ENCODE data around the gene GINS3. TPM values are rescaled to one million over a fixed set of nuclear protein-coding genes. Genes with fewer than 3 reads are reported as not detected.

The GINS3 gene
- total RNA-seq, 4 donors from 2014 or later = 2.8 to 12.4 (median 7.0) TPM

GRCh38 chr16:58451945-58452401, 59.7 kb downstream of the GINS3 start:
- intact Hi-C loops (cut with DNase I; ENCODE audit: low total_unique reads) = no loop called here
- no peak for TF ChIP-seq POLR2A (IDR thresholded peaks at IDR 0.05)
- TF ChIP-seq, protein P1, sequence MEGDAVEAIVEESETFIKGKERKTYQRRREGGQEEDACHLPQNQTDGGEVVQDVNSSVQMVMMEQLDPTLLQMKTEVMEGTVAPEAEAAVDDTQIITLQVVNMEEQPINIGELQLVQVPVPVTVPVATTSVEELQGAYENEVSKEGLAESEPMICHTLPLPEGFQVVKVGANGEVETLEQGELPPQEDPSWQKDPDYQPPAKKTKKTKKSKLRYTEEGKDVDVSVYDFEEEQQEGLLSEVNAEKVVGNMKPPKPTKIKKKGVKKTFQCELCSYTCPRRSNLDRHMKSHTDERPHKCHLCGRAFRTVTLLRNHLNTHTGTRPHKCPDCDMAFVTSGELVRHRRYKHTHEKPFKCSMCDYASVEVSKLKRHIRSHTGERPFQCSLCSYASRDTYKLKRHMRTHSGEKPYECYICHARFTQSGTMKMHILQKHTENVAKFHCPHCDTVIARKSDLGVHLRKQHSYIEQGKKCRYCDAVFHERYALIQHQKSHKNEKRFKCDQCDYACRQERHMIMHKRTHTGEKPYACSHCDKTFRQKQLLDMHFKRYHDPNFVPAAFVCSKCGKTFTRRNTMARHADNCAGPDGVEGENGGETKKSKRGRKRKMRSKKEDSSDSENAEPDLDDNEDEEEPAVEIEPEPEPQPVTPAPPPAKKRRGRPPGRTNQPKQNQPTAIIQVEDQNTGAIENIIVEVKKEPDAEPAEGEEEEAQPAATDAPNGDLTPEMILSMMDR (IDR thresholded peaks at IDR 0.05) = no peak
- DNase-seq (ENCODE audit: low spot score in 2 of 2) = no peak
- H3K4me3 ChIP-seq (ENCODE audit: low read depth, poor library complexity, severe bottlenecking) = no peak overlapping the region
- 62 to 66% methylated on average over 1 of the region's 1 CpG for WGBS, 2 donors

DNA sequence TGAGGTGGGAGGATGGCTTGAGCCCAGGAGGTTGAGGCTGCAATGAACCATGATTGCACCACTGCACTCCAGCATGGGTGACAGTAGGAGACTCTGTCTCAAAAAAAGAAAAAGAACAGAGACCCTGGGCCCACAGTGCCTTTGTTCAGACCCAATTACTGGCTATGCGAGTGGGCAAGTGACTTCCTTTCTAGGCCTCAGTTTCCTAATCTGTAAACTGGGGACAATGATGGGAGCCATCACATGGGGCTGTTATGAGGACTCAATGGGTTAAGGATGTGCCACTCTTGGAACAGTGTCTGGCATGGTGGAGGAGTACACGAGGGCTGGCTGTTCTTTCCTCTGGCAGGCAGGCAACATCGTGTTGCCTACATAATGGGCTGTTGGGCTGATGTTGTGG, 60.4 kb downstream of the GINS3 start:
- no peak overlapping the region for H3K4me3 ChIP-seq (ENCODE audit: low read depth, poor library complexity, severe bottlenecking)
- TF ChIP-seq, protein P1 (IDR thresholded peaks at IDR 0.05) = no peak
- TF ChIP-seq POLR2A (IDR thresholded peaks at IDR 0.05) = no peak
- DNase-seq (ENCODE audit: low spot score in 2 of 2) = no peak
- intact Hi-C loops (cut with DNase I; ENCODE audit: low total_unique reads) = no loop called here
- 77 to 79% methylated on average over 3 of the region's 3 CpGs for WGBS, 2 donors

GRCh38 chr16:58454178-58454577, 61.9 kb downstream of the GINS3 start:
- DNase-seq (ENCODE audit: low spot score in 2 of 2) = no peak
- WGBS, 2 donors = 95 to 97% methylated on average over 2 of the region's 2 CpGs
- no peak overlapping the region for H3K4me3 ChIP-seq (ENCODE audit: low read depth, poor library complexity, severe bottlenecking)
- TF ChIP-seq POLR2A (IDR thresholded peaks at IDR 0.05) = no peak
- TF ChIP-seq, protein P1 (IDR thresholded peaks at IDR 0.05) = no peak
- intact Hi-C loops (cut with DNase I; ENCODE audit: low total_unique reads) = no loop called here

DNA sequence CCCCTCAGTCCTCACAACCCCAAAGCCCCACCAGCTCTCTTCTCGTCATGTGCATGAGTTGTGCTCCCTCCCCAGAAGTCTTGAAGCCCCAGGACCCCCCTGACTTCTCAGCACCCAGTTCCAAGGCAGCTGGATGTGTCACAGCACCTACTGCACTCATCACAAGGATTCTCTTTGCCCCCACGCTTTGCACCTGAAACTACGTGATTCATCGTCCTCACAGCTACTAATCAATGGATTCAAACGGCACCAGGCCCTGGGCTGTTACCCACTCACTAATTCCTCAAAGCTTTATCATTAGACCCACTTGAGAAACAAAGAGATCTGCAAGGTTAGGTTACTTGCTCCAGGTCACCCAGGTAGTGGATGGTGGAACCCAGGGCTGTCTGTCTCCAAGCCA, 62.6 kb downstream of the GINS3 start:
- WGBS, 2 donors = 93 to 96% methylated on average over 5 of the region's 5 CpGs
- TF ChIP-seq, protein P1 (IDR thresholded peaks at IDR 0.05) = no peak
- TF ChIP-seq POLR2A (IDR thresholded peaks at IDR 0.05) = no peak
- intact Hi-C loops (cut with DNase I; ENCODE audit: low total_unique reads) = no loop called here
- no peak for DNase-seq (ENCODE audit: low spot score in 2 of 2)
- no peak overlapping the region for H3K4me3 ChIP-seq (ENCODE audit: low read depth, poor library complexity, severe bottlenecking)

Other genes with a start within 250 kb of the GINS3 start
- gene CSNK2A2, start 194.4 kb upstream of the GINS3 start, total RNA-seq = 100 to 1,000 TPM; 112 to 159 (median 141) TPM
- gene PRSS54, start 97.4 kb upstream of the GINS3 start, total RNA-seq = not detected
- gene NDRG4, start 107.7 kb downstream of the GINS3 start, total RNA-seq = 10 to 100 TPM; 29.7 to 97.2 (median 64.0) TPM
- gene SETD6, start 123.0 kb downstream of the GINS3 start, total RNA-seq = 10 to 100 TPM; 32.8 to 74.2 (median 52.9) TPM
- 100 to 1,000 TPM in 2 of 4 donors, 10 to 100 TPM in 2; 80.1 to 118 (median 102) TPM for gene CNOT1, start 237.4 kb downstream of the GINS3 start, total RNA-seq